GM12878 (cell line): Measurements from ENCODE around the gene MYOM1. TPM values are rescaled to one million over a fixed set of nuclear protein-coding genes. Genes with fewer than 3 reads are reported as not detected.

Experiments used
- BRCA1 ChIP-seq: IDR thresholded peaks from 2 replicates; pipeline ENCODE4 v1.6.1; 2011; ENCODE audit warnings: low read depth, low read length, improper control_type of control experiment
- CTCF ChIP-seq, 3 experiments: IDR thresholded peaks in 2 of 3; conservative IDR thresholded peaks in 1 of 3; 2 replicates each; pipeline ENCODE4 v1.5.1; 2011; ENCODE audit warnings: low read depth in 3 of 3, low read length in 3 of 3, mild to moderate bottlenecking in 3 of 3, control low read depth in 2 of 3, moderate library complexity in 2 of 3, inconsistent platforms in 1 of 3, mixed read lengths in 1 of 3; ENCODE audit not compliant: control insufficient read depth in 2 of 3, insufficient read depth in 1 of 3; ENCODE audit errors: extremely low read depth in 1 of 3
- DPF2 ChIP-seq: fragments of 450-650 bp; IDR thresholded peaks from 2 replicates; pipeline ENCODE4 v1.6.1; 2017; ENCODE audit warnings: mild to moderate bottlenecking
- E2F8 ChIP-seq: fragments of 450-650 bp; IDR thresholded peaks from 2 replicates; pipeline ENCODE4 v1.6.1; 2018; ENCODE audit warnings: mild to moderate bottlenecking, low read depth, moderate library complexity; ENCODE audit not compliant: partially characterized antibody
- IRF3 ChIP-seq: fragments of 450-650 bp; IDR thresholded peaks from 2 replicates; pipeline ENCODE4 v1.6.1; 2014; ENCODE audit warnings: mild to moderate bottlenecking
- KAT2A ChIP-seq: conservative IDR thresholded peaks from 2 replicates; pipeline ENCODE4 v1.6.1; 2011; ENCODE audit warnings: low read depth, low read length; ENCODE audit not compliant: control insufficient read depth
- SMAD5 ChIP-seq: IDR thresholded peaks from 2 replicates; pipeline ENCODE4 v1.6.1; 2016; ENCODE audit warnings: antibody characterized with exemption, low read depth
- SREBF1 ChIP-seq: IDR thresholded peaks from 2 replicates; pipeline ENCODE4 v1.6.1; 2012; ENCODE audit warnings: mild to moderate bottlenecking, low read length
- TAF1 ChIP-seq: IDR thresholded peaks from 2 replicates; pipeline ENCODE4 v1.6.1; 2011; ENCODE audit warnings: mild to moderate bottlenecking, low read depth, low read length, borderline replicate concordance
- polyA plus RNA-seq, 11 experiments: library from polyadenylated mRNA; depleted of rRNA in 4 of 11; unstranded in 6 of 11; stranded (reverse) in 5 of 11; fragments of >200 nt; fragmentation: Nextera tagmentation in 4 of 11; fragmentation: Illumina TruSeq in 1 of 11; extraction: Ambion mirVana in 4 of 11; extraction: Trizol in 1 of 11; gene quantifications; 1 replicate in 1 of 11; 2 replicates in 10 of 11; pipeline versions ENCODE4 v1.2.1 to v1.2.3, GENCODE V29; 2011 to 2016; ENCODE audit warnings: inconsistent platforms in 2 of 11, missing spikeins in 2 of 11, low read depth in 1 of 11
- total RNA-seq, 4 experiments: library from RNA; depleted of rRNA in 3 of 4; stranded (reverse); fragments of >200 nt in 3 of 4; fragmentation: Illumina TruSeq in 1 of 4; extraction: Trizol in 1 of 4; gene quantifications; 2 replicates each; pipeline versions ENCODE4 v1.2.1 to v1.2.3, GENCODE V29; 2013 to 2021
- TF ChIP-seq, protein P1 (sequence below): fragments of 450-650 bp; IDR thresholded peaks from 2 replicates; pipeline ENCODE4 v1.6.1; 2017; ENCODE audit warnings: mild to moderate bottlenecking, moderate library complexity
- TF ChIP-seq, protein P2 (sequence below): fragments of 450-650 bp; IDR thresholded peaks from 2 replicates; pipeline ENCODE4 v1.6.1; 2016; ENCODE audit warnings: mild to moderate bottlenecking
- TF ChIP-seq, protein P3 (sequence below): IDR thresholded peaks from 2 replicates; pipeline ENCODE4 v1.6.1; 2011; ENCODE audit warnings: mild to moderate bottlenecking, low read depth, low read length, moderate library complexity; ENCODE audit not compliant: insufficient replicate concordance

MYOM1 gene
- total and polyA plus RNA-seq, 10 of the 15 experiments (the other 5 are each of a cell fraction or from before 2014, with no cell fraction given), result 0.06 to 1.0 (median 0.57) TPM

GRCh38 chr18:3250237-3251107, 30.7 kb upstream of the MYOM1 start (continued):
- TF ChIP-seq IRF3 (no peak), SMAD5 (peak; percentile 65), BRCA1 (no peak), KAT2A (no peak), DPF2 (no peak), SREBF1 (no peak), E2F8 (no peak), CTCF (IDR thresholded peaks at IDR 0.05 in 2 of 3, conservative IDR thresholded peaks at IDR 0.05 in 1 of 3; ENCODE audit: control insufficient read depth in 2 of 3, extremely low read depth in 1 of 3, insufficient read depth in 1 of 3, low read depth in 3 of 3, low read length in 3 of 3) (no peak), TAF1 (no peak)
- TF ChIP-seq, protein P1, sequence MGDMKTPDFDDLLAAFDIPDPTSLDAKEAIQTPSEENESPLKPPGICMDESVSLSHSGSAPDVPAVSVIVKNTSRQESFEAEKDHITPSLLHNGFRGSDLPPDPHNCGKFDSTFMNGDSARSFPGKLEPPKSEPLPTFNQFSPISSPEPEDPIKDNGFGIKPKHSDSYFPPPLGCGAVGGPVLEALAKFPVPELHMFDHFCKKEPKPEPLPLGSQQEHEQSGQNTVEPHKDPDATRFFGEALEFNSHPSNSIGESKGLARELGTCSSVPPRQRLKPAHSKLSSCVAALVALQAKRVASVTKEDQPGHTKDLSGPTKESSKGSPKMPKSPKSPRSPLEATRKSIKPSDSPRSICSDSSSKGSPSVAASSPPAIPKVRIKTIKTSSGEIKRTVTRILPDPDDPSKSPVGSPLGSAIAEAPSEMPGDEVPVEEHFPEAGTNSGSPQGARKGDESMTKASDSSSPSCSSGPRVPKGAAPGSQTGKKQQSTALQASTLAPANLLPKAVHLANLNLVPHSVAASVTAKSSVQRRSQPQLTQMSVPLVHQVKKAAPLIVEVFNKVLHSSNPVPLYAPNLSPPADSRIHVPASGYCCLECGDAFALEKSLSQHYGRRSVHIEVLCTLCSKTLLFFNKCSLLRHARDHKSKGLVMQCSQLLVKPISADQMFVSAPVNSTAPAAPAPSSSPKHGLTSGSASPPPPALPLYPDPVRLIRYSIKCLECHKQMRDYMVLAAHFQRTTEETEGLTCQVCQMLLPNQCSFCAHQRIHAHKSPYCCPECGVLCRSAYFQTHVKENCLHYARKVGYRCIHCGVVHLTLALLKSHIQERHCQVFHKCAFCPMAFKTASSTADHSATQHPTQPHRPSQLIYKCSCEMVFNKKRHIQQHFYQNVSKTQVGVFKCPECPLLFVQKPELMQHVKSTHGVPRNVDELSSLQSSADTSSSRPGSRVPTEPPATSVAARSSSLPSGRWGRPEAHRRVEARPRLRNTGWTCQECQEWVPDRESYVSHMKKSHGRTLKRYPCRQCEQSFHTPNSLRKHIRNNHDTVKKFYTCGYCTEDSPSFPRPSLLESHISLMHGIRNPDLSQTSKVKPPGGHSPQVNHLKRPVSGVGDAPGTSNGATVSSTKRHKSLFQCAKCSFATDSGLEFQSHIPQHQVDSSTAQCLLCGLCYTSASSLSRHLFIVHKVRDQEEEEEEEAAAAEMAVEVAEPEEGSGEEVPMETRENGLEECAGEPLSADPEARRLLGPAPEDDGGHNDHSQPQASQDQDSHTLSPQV, result no peak
- TF ChIP-seq, protein P2, sequence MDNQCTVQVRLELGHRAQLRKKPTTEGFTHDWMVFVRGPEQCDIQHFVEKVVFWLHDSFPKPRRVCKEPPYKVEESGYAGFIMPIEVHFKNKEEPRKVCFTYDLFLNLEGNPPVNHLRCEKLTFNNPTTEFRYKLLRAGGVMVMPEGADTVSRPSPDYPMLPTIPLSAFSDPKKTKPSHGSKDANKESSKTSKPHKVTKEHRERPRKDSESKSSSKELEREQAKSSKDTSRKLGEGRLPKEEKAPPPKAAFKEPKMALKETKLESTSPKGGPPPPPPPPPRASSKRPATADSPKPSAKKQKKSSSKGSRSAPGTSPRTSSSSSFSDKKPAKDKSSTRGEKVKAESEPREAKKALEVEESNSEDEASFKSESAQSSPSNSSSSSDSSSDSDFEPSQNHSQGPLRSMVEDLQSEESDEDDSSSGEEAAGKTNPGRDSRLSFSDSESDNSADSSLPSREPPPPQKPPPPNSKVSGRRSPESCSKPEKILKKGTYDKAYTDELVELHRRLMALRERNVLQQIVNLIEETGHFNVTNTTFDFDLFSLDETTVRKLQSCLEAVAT, result no peak
- TF ChIP-seq, protein P3, sequence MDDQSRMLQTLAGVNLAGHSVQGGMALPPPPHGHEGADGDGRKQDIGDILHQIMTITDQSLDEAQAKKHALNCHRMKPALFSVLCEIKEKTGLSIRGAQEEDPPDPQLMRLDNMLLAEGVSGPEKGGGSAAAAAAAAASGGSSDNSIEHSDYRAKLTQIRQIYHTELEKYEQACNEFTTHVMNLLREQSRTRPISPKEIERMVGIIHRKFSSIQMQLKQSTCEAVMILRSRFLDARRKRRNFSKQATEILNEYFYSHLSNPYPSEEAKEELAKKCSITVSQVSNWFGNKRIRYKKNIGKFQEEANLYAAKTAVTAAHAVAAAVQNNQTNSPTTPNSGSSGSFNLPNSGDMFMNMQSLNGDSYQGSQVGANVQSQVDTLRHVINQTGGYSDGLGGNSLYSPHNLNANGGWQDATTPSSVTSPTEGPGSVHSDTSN, result no peak
